NB4 (cell line): ENCODE measurements around the gene ZNF423.

Experiments used
- DNase-seq: peaks from one replicate; pipeline ENCODE4 v3.0.0; 2010; ENCODE audit warnings: low read depth
- H3K4me3 ChIP-seq: one replicate; pipeline ENCODE4 v1.5.1; 2011; ENCODE audit warnings: mild to moderate bottlenecking, low read depth, low read length, moderate library complexity
- MYC ChIP-seq: IDR thresholded peaks from 2 replicates; pipeline ENCODE4 v1.6.1; 2011; ENCODE audit warnings: low read depth, low read length
- POLR2A ChIP-seq: IDR thresholded peaks from 2 replicates; pipeline ENCODE4 v1.6.1; 2011; ENCODE audit warnings: mild to moderate bottlenecking; ENCODE audit not compliant: insufficient read length; ENCODE audit errors: extremely low read depth
- TF ChIP-seq, protein P1 (sequence below): IDR thresholded peaks from one replicate; pipeline ENCODE4 v1.5.1; 2012; ENCODE audit warnings: low read depth, low read length
- TF ChIP-seq, protein P2 (sequence below): IDR thresholded peaks from 2 replicates; pipeline ENCODE4 v1.6.1; 2011; ENCODE audit warnings: low read depth, low read length

The ZNF423 gene

DNA sequence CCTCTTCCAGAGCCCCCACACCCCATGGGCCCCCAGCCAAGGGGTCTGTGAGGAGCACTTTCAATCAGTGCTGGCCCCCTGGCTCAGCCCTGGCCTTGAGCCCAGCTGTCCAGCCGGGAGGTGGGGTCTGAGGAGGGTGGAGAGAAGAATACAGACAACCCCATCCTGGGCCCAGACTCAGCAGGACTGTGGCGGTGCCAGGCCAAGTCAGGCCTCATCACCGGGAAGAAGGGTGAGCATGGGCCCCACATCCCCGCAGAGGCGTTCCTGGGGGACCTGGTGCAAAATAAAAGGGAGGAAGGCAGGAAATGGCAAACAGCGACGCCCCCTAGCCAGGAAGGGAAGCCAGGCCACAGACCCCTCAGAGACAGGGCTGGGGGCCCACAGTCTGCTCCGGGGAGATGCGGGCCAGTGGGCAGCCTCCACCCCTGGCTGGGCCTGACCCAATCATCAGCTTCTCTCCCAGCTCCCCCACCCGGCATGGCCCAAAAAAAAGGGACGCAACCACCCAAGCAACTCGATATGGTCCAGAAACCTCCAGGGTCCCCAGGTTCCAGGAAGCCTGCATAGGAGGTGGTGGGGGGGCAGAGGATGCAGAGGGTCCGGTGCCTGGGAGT, 20.6 kb downstream of the ZNF423 start:
- DNase-seq: no peak
- H3K4me3 ChIP-seq: no peak overlapping the region
- TF ChIP-seq, protein P1, sequence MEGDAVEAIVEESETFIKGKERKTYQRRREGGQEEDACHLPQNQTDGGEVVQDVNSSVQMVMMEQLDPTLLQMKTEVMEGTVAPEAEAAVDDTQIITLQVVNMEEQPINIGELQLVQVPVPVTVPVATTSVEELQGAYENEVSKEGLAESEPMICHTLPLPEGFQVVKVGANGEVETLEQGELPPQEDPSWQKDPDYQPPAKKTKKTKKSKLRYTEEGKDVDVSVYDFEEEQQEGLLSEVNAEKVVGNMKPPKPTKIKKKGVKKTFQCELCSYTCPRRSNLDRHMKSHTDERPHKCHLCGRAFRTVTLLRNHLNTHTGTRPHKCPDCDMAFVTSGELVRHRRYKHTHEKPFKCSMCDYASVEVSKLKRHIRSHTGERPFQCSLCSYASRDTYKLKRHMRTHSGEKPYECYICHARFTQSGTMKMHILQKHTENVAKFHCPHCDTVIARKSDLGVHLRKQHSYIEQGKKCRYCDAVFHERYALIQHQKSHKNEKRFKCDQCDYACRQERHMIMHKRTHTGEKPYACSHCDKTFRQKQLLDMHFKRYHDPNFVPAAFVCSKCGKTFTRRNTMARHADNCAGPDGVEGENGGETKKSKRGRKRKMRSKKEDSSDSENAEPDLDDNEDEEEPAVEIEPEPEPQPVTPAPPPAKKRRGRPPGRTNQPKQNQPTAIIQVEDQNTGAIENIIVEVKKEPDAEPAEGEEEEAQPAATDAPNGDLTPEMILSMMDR: no peak
- TF ChIP-seq MYC (no peak), POLR2A (no peak)
- TF ChIP-seq, protein P2, sequence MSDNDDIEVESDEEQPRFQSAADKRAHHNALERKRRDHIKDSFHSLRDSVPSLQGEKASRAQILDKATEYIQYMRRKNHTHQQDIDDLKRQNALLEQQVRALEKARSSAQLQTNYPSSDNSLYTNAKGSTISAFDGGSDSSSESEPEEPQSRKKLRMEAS: no peak

DNA sequence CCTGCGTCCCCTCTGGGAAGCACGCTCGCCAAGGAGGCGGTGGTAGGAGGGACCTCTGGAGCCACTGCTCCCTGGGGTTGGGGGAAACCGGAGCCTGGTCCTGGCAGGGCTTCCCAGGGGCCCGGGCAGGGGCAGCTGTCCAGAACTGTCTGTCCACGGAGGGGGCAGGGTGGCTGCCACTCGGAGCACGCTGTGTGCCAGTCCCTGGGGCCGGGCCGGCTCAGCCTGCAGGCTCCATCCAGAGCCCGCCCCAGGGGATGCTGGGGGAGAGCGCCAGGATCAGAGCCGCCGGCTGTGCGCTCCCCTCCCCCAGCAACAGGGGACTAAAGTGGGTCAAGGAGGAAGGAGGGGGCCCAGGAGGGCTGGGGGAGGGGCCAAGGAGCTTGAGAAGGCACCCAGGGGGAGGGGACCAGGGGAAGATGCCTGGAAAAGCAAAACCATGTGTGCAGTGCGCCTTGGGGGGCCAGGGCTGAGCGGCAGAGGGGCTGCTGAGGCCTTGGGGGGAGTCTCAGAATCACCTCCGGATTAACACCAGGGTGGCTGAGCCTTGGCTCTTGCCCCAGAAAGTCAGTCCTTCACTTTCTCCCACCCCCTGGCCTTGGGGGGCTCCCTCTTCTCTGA, 21.3 kb downstream of the ZNF423 start:
- TF ChIP-seq, protein P1: no peak
- TF ChIP-seq, protein P2: no peak
- TF ChIP-seq POLR2A (no peak), MYC (no peak)
- no peak for DNase-seq
- H3K4me3 ChIP-seq: no peak overlapping the region

DNA sequence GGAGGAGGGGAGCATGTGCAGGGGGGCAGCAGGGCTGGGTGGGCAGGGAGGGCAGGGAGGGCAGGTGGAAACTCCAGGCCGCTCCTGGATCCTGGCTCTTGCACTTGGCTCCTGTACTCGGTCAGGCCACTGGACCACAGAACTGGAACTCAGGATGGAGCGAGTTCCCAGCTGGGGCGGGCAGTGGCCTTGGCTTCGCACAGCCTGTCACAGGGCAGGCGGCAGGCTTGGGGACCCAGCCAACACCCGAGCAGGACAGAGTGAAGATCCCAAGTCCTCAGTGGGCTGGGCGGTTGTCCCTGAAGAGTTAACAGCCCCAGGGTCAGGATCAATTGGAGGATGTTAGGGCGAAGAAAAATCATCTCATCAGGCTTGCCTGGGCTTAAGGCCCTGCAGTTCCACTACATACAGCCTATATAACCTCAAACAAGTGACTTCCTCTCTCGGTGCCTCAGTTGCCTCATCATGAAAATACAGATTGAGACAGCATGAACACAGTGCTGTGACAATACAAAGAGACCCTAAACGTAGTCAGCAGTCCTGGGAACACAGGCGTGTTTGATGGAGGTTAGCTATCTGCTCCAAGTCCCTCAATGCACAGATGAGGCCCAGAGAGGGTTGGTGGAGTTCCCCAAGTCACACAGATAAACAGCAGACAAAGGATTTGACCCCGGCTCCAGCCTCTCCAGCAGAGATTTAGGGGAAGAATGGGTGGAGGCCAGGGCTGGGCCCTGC, 21.9 kb downstream of the ZNF423 start:
- H3K4me3 ChIP-seq: no peak overlapping the region
- DNase-seq: no peak
- no peak for TF ChIP-seq MYC
- no peak for TF ChIP-seq POLR2A
- TF ChIP-seq, protein P2: no peak
- TF ChIP-seq, protein P1: no peak

DNA sequence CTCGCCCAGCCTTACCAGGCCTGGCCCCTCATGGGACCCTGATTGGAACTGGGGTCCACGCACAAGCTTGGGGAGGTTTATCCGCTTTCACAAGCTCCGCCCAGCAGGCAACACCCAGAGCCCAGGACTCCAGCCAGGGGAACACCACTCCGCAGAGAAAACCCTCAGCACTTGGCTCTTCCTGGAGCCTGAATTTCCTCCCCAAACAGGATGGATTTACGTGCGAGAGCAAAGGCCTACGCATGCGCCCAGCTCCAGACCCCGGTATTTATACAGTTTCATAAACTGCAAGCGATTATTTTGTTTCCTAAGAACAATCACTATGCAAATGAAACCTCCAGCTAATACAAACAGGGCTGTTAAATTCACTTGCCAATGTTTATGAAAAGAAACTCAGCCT, 22.8 kb downstream of the ZNF423 start:
- no peak for DNase-seq
- TF ChIP-seq, protein P1: no peak
- TF ChIP-seq POLR2A (no peak), MYC (no peak)
- TF ChIP-seq, protein P2: no peak
- H3K4me3 ChIP-seq: no peak overlapping the region

DNA sequence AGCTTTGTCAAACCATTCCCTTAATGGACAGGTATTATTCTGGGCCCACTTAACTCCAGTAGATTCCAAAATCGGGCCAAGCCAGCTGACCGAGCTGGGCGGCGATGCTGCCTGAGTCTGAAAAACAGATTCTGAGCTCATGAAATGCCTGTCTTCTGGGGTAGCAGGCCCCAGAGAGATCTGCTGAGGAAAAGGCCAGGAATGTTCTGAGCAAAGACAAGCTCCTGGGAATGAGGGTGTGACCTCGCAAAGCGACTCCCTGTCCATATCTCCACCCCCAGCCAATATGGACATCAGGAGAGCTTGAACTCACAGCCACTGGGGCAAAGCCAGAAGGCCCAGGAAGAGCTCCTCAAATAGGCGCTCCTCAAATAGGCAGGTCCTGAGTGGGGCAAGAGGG, 23.7 kb downstream of the ZNF423 start:
- TF ChIP-seq POLR2A: no peak
- TF ChIP-seq, protein P1: no peak
- no peak for TF ChIP-seq MYC
- TF ChIP-seq, protein P2: no peak
- H3K4me3 ChIP-seq: no peak overlapping the region
- no peak for DNase-seq
